ENCODE data around the gene SAMD3. TPM values are rescaled to one million over a fixed set of nuclear protein-coding genes. Genes with fewer than 3 reads are reported as not detected.

SAMD3 gene
- total and polyA plus RNA-seq, 2 of the 4 experiments (the other 2 are of a cell fraction), result 3.0 to 3.9 TPM

GRCh38 chr6:130148181-130148580 lies 74.6 kb downstream of the SAMD3 start:
- no peak for ATAC-seq (ENCODE audit: low read depth)
- Histone ChIP-seq H2BK5ac (ENCODE audit: low read depth, low read length, poor library complexity, severe bottlenecking) (no peak overlapping the region), H2AFZ (replicated peaks; ENCODE audit: low read length, poor library complexity) (no peak overlapping the region), H4K8ac (ENCODE audit: low read depth in 2 of 2, low read length in 2 of 2) (no peak overlapping the region), H3K36me3 (ENCODE audit: control insufficient read depth, insufficient read depth, low read length) (0 out of 2 replicates have a peak, but pooled peaks cover 1% of the 10 kb centered on the region), H2BK20ac (ENCODE audit: low read depth, low read length) (no peak overlapping the region), H2BK120ac (ENCODE audit: low read depth, low read length) (no peak overlapping the region), H3K9me1 (ENCODE audit: insufficient read depth, low read length) (no peaks in the 10 kb centered on the region; the same call in 1 of the 2 replicates), H3K79me1 (ENCODE audit: low read depth in 1 of 2, low read length in 2 of 2) (no peaks in the 10 kb centered on the region), H4K20me1 (ENCODE audit: insufficient read depth, low read length) (no peaks in the 10 kb centered on the region), H3K14ac (replicated peaks; ENCODE audit: low read depth, low read length) (no peak overlapping the region), H4K91ac (ENCODE audit: insufficient read depth, low read depth, low read length) (no peak overlapping the region), H4K5ac (ENCODE audit: low read depth, low read length) (no peak overlapping the region), H3K27me3 (ENCODE audit: control insufficient read depth, insufficient read depth, low read length) (no peaks in the 10 kb centered on the region), H3K18ac (ENCODE audit: low read depth, low read length) (no peak overlapping the region), H2AK5ac (ENCODE audit: low read depth, low read length) (no peak overlapping the region), H3K4ac (ENCODE audit: low read depth, low read length) (no peak overlapping the region), H3K4me1 (ENCODE audit: control insufficient read depth, insufficient read depth, low read length) (no peaks in the 10 kb centered on the region), H3K23ac (ENCODE audit: low read depth, low read length) (no peak overlapping the region), H3K4me3 (ENCODE audit: insufficient read depth, low read depth, low read length) (no peak overlapping the region), H3K56ac (ENCODE audit: extremely low read depth, insufficient read depth, low read length) (no peak overlapping the region), H2AK9ac (replicated peaks; ENCODE audit: low read depth, low read length, poor library complexity) (no peak overlapping the region), H2BK15ac (ENCODE audit: low read depth, low read length) (no peak overlapping the region), H3K4me2 (ENCODE audit: low read depth, low read length) (no peak overlapping the region), H3K9ac (ENCODE audit: low read depth, low read length) (no peak overlapping the region), H3K9me3 (ENCODE audit: control insufficient read depth, insufficient read depth, low read length) (no peaks in the 10 kb centered on the region), H3K27ac (ENCODE audit: insufficient read depth, low read length) (no peak overlapping the region)
- intact Hi-C loops (cut with micrococcal nuclease), result no loop called here
- dilution Hi-C loops (cut with HindIII; ENCODE audit: low sequenced_read_pairs, unreplicated experiment), result no loop called here
- POLR2A ChIA-PET (ENCODE audit: unreplicated experiment), result no interaction called here
- BruUV-seq (replicated peaks), result no TSS peak
- no peak for DNase-seq
- TF ChIP-seq CEBPB (IDR thresholded peaks at IDR 0.05; ENCODE audit: low read depth, low read length) (no peak), SMC3 (IDR thresholded peaks at IDR 0.05; ENCODE audit: low read depth, low read length) (no peak), CHD1 (IDR thresholded peaks at IDR 0.05; ENCODE audit: low read depth, low read length) (no peak), RCOR1 (IDR thresholded peaks at IDR 0.05; ENCODE audit: insufficient replicate concordance, low read length) (no peak), RAD21 (IDR thresholded peaks at IDR 0.05; ENCODE audit: low read length) (no peak), MAZ (IDR thresholded peaks at IDR 0.05; ENCODE audit: borderline replicate concordance, low read depth, low read length) (no peak), FOS (IDR thresholded peaks at IDR 0.05; ENCODE audit: low read depth, low read length) (no peak), NFE2L2 (IDR thresholded peaks at IDR 0.05; ENCODE audit: low read depth, low read length) (no peak), BHLHE40 (IDR thresholded peaks at IDR 0.05; ENCODE audit: low read depth, low read length) (no peak), MAFK (IDR thresholded peaks at IDR 0.05; ENCODE audit: low read depth, low read length) (no peak), POLR2A (IDR thresholded peaks at IDR 0.05; ENCODE audit: low read depth, low read length) (no peak), MXI1 (IDR thresholded peaks at IDR 0.05; ENCODE audit: borderline replicate concordance, low read depth, low read length) (no peak), RFX5 (IDR thresholded peaks at IDR 0.05; ENCODE audit: low read depth, low read length) (no peak)
- TF ChIP-seq, protein P1, sequence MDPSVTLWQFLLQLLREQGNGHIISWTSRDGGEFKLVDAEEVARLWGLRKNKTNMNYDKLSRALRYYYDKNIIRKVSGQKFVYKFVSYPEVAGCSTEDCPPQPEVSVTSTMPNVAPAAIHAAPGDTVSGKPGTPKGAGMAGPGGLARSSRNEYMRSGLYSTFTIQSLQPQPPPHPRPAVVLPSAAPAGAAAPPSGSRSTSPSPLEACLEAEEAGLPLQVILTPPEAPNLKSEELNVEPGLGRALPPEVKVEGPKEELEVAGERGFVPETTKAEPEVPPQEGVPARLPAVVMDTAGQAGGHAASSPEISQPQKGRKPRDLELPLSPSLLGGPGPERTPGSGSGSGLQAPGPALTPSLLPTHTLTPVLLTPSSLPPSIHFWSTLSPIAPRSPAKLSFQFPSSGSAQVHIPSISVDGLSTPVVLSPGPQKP (IDR thresholded peaks at IDR 0.05; ENCODE audit: borderline replicate concordance, low read depth, low read length), result no peak
- TF ChIP-seq, protein P2, sequence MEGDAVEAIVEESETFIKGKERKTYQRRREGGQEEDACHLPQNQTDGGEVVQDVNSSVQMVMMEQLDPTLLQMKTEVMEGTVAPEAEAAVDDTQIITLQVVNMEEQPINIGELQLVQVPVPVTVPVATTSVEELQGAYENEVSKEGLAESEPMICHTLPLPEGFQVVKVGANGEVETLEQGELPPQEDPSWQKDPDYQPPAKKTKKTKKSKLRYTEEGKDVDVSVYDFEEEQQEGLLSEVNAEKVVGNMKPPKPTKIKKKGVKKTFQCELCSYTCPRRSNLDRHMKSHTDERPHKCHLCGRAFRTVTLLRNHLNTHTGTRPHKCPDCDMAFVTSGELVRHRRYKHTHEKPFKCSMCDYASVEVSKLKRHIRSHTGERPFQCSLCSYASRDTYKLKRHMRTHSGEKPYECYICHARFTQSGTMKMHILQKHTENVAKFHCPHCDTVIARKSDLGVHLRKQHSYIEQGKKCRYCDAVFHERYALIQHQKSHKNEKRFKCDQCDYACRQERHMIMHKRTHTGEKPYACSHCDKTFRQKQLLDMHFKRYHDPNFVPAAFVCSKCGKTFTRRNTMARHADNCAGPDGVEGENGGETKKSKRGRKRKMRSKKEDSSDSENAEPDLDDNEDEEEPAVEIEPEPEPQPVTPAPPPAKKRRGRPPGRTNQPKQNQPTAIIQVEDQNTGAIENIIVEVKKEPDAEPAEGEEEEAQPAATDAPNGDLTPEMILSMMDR (conservative IDR thresholded peaks at IDR 0.05; ENCODE audit: low read depth, low read length), result no peak; the same call in 1 of the 2 replicates
- TF ChIP-seq, protein P3, sequence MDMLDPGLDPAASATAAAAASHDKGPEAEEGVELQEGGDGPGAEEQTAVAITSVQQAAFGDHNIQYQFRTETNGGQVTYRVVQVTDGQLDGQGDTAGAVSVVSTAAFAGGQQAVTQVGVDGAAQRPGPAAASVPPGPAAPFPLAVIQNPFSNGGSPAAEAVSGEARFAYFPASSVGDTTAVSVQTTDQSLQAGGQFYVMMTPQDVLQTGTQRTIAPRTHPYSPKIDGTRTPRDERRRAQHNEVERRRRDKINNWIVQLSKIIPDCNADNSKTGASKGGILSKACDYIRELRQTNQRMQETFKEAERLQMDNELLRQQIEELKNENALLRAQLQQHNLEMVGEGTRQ (IDR thresholded peaks at IDR 0.05; ENCODE audit: low read depth, low read length), result no peak
- 61 to 100% methylated on average over 1 to 3 of the region's 7 CpGs for WGBS, 2 experiments (ENCODE audit: extremely low coverage in 2 of 2, insufficient read length in 1 of 2)
- CTCF ChIA-PET, result no interaction called here
- in situ Hi-C loops (cut with MboI; ENCODE audit: low sequenced_read_pairs), result no loop called here
